Motor neuron (in vitro differentiated cells): ENCODE data around the gene AHRR. TPM values are rescaled to one million over a fixed set of nuclear protein-coding genes. Genes with fewer than 3 reads are reported as not detected.
A peak's percentile ranks its signal among the peaks of the same experiment; 100 is the strongest.

Experiments used
- ATAC-seq, 8 experiments: fragments of 200-7000 bp; cut with Tn5 transposase; replicated peaks in 6 of 8; 2 replicates each; pipeline ENCODE4 v1.8.0; 2021; ENCODE audit warnings: mild to moderate bottlenecking in 8 of 8, moderate library complexity in 8 of 8
- H3K27ac ChIP-seq, 2 donors: fragments of 250-450 bp; sonication (Bioruptor Pico); 2 replicates each; pipeline ENCODE4 v1.9.0; 2021; ENCODE audit warnings: antibody characterized with exemption in 2 of 2, mild to moderate bottlenecking in 2 of 2, moderate library complexity in 1 of 2
- H3K4me1 ChIP-seq, 2 donors: fragments of 250-450 bp; sonication (Bioruptor Pico); replicated peaks in 1 of 2; 2 replicates each; pipeline ENCODE4 v1.6.1; 2021; ENCODE audit warnings: antibody characterized with exemption in 2 of 2, mild to moderate bottlenecking in 2 of 2, moderate library complexity in 1 of 2
- H3K4me3 ChIP-seq, 5 donors: fragments of 250-450 bp; sonication (Bioruptor Pico); 2 replicates each; pipeline ENCODE4 v1.9.0; 2021; ENCODE audit warnings: antibody characterized with exemption in 5 of 5, mild to moderate bottlenecking in 5 of 5, moderate library complexity in 4 of 5
- WGBS, 10 experiments: fragments of 450-650 bp; shearing (Covaris generic); methylation state at CpG; one replicate each; pipeline ENCODE4 v1.0.0; 2022; 5-methylcytosine and 5-hydroxymethylcytosine counted together
- in situ Hi-C, 9 experiments: fragments of 400-800 bp; cut with MboI; loops; one replicate each; pipeline ENCODE4 v1.15.0; 2021; ENCODE audit warnings: low sequenced_read_pairs in 9 of 9, low pct_unique_long_range_greater_than_20kb in 2 of 9; ENCODE audit not compliant: unreplicated experiment in 9 of 9
- total RNA-seq, 8 experiments: library from RNA; unstranded; fragments of 300-600 nt; gene quantifications; 2 replicates each; pipeline versions ENCODE4 v1.2.3 to v1.2.4, GENCODE V29; 2022

The AHRR gene
- total RNA-seq, 8 experiments from 2014 or later, result 1.1 to 24.0 (median 1.6) TPM

DNA sequence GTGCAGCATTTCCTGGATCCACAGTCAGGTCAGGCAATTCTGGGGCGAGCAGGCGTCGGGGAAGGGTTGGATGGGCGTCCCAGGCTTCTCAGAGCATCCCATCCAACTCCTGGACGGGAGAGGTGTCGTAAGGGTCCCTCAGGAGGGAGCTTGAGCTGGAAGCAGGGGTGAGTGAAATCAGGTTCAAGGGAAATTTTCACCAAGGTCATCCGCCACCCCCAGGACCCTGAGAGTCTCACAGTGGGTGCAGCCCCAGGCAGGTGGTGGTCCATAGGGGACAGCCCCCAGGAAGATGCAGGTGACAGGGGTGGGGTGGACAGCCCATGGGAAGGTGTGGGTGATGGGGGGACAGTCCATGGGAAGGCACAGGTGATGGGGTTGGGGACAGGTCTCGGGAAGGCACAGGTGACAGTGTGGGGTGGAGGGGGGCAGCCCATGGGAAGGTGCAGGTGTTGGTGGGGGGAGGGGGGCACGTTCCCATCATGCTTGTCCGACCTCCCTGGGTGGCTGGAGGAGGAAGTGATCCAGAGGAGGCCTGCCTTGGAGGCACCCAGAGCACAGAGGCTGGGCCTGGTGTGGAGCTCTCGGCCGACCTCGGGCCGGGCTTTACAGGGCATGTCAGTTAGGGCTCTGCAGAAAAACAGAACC, 48.9 kb downstream of the AHRR start:
- in situ Hi-C loops, result no loop called here
- WGBS, 10 experiments, result 97% methylated on average over 5 to 6 of the region's 14 CpGs; no CpG with 5 or more reads in 8 of the 10 experiments
- peaks cover 26 to 40% of the 10 kb centered on the region in 2 donors for H3K4me1 ChIP-seq
- no peak for ATAC-seq
- no peak overlapping the region for H3K4me3 ChIP-seq
- H3K27ac ChIP-seq, result no peak overlapping the region

DNA sequence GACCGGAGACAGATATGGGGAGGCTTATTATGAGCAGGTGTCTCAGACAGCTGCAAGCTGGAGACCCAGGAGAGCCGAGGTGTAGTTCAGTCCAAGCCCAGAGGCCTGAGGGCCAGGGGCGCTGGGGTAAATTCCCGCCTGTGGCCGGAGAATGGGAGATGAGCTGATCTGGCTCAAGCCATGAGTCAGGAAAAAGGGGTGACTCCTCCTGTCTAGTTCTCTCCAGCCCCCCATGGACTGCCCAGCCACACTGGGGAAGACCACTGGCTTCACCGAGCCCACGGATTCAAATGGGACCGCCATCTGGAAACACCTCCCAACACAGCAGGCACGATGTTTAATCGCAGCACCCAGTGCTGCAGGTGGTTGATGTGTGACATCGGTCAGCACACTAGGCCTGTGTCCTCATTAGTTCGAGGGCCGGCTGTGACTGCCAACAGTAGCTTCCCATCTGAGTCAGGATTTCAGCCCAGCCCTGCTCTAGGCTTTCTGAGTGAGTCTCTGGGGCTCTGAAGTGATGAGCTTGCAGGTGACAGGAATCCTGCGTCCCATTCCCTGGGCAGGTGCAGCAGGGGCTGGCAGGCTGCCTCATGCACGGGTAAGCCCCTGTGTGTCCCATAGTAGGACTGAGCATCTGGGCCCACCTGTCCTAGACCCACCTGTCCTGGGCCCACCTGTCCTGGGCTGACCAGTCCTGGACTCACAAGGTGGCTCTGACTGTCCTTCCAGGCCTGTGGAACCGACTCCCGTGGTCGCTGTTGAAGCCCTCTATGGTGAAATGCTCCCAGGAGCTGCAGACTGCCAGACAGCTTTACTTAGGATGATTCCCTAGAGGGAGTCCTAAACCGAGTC, 49.7 kb downstream of the AHRR start:
- Histone ChIP-seq H3K27ac (no peak overlapping the region), H3K4me3 (no peak overlapping the region), H3K4me1 (peaks cover 26 to 40% of the 10 kb centered on the region in 2 donors)
- WGBS, 10 experiments, result 0 to 96% (median 80%) methylated on average over 1 to 8 of the region's 19 CpGs; no CpG with 5 or more reads in 5 of the 10 experiments
- ATAC-seq, result peak in 1 of 8 experiments; percentile 11
- in situ Hi-C loops, result no loop called here

DNA sequence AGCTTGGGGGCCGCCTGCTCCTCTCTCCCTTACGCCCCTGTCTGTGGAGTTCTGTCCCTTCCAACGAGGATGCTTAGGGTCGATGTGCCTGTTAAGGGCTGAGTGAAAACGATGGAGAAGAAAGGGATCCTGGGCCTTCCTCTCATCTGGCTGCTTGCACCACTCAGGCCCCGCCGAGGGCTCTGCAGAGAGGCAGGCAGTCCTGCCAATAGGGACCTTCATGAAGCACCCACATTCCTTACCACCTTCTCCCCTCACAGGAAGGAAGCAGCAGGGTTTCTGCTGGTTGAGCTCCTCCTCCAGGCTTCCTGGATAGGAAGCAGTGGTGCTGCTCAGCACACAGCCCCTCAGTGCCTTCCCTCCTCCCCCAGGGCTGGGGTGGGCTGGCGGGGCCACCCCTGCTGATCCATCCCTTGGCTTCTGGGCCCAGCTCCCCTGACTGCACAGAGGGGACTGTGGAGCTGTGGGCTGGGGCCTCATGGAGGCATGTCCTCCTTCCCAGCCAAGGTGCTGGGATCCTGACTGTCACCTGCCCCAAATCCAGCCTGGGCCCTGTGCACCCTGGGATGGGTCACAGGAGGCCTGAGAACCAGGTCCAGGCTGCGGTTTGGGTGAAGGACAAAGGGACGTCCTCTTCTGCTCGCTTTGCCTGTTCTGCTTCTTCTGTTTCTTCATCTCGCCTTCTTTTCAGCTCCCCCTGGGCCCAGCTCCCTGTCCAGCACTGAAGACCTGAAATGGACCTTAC, 50.5 kb downstream of the AHRR start:
- Histone ChIP-seq H3K4me3 (no peak overlapping the region), H3K4me1 (peaks cover 26 to 40% of the 10 kb centered on the region in 2 donors), H3K27ac (no peak overlapping the region)
- in situ Hi-C loops, result no loop called here
- ATAC-seq, result no peak
- WGBS, 10 experiments, result 80 to 100% (median 91%) methylated on average over 1 to 3 of the region's 12 CpGs; no CpG with 5 or more reads in 6 of the 10 experiments

DNA sequence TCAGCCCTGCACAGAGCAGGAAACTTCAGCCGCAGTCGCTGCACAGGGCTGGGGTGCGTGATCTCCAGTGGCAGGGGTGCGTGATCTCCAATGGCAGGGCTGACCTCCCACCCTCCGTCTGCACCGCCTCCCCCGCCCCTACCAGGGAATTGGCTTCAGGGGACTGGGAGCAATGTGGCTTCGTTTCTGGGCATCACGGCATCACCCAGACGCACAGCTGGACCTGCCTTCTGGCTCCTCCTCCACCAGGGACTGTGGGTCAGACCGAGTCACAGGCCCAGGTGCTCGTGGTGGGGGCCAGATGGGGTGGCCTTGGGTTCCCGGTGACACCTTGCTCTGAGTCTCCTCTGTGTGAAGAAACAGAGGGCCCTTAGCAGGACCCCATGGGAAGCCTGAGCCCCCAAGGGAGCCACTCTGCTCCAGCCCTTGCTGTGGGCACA, 51.1 kb downstream of the AHRR start:
- no peak overlapping the region for H3K27ac ChIP-seq
- H3K4me1 ChIP-seq, result peaks cover 26 to 40% of the 10 kb centered on the region in 2 donors
- no peak for ATAC-seq
- in situ Hi-C loops, result no loop called here
- WGBS, 10 experiments, result 72 to 90% methylated on average over 2 to 3 of the region's 13 CpGs; no CpG with 5 or more reads in 8 of the 10 experiments
- H3K4me3 ChIP-seq, result no peak overlapping the region

DNA sequence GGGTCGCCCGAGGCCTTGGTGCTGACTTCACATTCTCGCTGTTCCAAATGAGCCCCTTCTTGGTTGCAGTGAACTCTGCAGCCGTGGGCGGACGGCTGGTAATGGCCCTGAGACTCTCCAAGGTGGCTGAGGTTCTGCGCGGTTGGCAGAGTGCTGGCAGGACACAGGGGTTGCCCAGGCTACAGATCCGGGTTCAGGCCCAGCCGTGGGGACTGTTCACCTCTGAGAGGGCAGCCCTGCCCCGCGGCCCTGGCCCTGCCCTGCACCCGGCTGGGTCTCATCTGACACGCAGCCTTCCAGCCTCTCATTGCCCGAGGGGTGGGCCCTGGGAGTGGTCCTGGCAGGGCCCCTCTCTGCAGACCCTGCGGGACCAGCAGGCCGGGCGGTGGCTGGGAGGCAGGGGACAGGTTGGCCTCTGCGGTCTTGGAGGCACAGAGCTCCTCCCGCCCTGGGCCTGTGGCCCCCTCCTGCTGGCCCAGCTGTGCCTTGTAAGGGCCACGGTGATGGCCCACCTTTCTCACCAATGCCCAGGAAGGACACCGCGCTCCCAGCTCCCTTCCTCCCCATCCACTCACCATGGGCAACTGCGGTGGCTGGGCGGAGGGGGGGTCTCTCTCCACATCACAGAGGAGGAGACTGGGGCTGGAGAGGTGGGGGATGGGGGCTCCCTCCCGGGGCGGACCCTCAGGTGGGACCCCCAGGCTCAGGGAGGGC, 51.6 kb downstream of the AHRR start:
- Histone ChIP-seq H3K4me1 (peaks cover 26 to 40% of the 10 kb centered on the region in 2 donors), H3K4me3 (peak overlapping the region; percentile 10 to 20 (median 12)), H3K27ac (no peak overlapping the region)
- peak in 7 of 8 experiments; percentile 7 to 78 (median 70) for ATAC-seq
- in situ Hi-C loops, result no loop called here
- WGBS, 10 experiments, result 46 to 100% (median 60%) methylated on average over 1 to 4 of the region's 27 CpGs; no CpG with 5 or more reads in 7 of the 10 experiments

DNA sequence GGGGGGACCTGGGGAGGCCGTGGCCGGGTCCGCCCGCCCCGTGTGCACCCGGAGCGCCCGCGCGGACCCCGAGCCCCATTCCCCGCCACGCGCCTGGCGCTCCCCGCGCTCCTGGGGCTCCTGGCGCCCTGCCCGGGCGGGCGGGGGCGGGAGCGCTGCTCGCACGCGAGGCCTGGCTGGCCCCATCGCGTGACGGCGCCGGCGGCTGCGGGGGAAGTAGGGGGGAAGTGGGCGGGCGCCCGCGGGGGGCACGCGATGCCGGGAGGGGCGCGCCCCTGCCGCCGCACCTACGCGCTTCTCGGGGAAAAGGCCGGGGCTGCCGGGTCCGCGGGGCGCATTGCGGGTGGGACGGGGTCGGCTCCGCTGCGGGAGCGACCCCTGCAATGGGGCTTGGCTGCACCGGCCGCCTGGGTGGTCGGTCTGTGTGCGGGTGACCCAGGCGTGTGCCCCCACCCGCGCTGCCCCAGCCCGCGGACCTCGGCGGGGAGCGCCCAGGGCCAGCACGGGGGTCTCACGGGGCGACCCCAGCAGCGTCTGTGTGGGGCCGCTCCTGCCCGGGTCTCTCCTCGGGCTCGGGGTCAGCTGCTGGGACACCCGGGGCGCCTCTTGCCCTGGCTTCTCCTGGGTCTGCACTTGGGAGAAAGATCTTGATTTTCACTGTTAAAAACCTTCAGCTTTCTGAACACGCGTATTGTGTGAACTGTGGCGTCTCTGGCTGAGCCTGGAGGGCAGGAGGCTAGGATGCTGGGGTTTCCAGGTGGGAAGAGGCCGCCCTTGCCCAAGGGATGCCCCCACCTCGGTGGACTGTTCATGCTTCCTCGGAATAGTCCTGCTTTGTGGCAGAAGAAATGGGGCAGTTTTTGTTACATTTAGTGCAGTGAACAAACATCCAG, 52.4 kb downstream of the AHRR start:
- Histone ChIP-seq H3K27ac (peak overlapping the region in 1 of 2 donors; percentile 43), H3K4me3 (peak overlapping the region; percentile 10 to 20 (median 12))
- ATAC-seq, result peak; percentile 61 to 88 (median 80)

DNA sequence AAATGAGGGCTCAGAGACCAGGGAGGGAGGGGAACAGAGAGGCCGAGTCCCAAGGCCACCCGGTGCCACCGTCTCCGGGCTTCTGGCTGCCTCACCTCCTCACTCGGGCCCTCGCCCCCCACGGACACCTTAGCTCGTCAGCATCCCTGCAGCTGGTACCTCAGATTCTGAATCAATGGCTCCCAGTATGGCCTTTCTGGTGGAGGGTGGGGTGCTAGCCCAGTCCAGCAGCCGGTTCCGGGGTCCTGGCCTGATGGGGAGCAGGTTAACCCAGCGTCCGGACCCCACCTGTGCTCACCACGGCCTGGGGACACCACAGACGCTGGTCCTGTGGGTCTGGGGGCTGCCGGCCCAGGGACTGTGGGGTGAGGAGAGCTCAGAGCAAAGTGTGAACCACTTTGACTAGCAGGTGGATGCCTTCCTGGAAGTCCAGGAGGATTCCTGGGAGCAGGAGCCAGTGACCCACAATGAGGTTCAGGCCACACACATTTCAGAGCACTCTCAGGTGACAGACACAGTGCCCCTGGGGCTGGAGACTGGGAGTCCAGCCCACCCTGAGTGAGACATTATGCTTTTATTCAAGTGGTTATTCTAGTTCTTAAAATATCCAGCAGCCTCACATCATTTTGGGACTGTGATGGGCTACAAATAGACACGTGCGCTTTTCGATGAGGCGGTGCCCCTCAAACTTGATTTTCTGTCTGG, 53.3 kb downstream of the AHRR start:
- 40 to 100% (median 65%) methylated on average over 1 to 2 of the region's 19 CpGs; no CpG with 5 or more reads in 6 of the 10 experiments for WGBS, 10 experiments
- Histone ChIP-seq H3K27ac (no peak overlapping the region), H3K4me3 (no peak overlapping the region), H3K4me1 (peaks cover 26 to 40% of the 10 kb centered on the region in 2 donors)
- in situ Hi-C loops, result no loop called here
- no peak for ATAC-seq

More for the DNA sequence above, 52.4 kb downstream of the AHRR start:
- H3K4me1 ChIP-seq, result peaks cover 26 to 40% of the 10 kb centered on the region in 2 donors
- 20 to 100% (median 67%) methylated on average over 2 to 3 of the region's 86 CpGs; no CpG with 5 or more reads in 7 of the 10 experiments for WGBS, 10 experiments
- in situ Hi-C loops, result no loop called here

DNA sequence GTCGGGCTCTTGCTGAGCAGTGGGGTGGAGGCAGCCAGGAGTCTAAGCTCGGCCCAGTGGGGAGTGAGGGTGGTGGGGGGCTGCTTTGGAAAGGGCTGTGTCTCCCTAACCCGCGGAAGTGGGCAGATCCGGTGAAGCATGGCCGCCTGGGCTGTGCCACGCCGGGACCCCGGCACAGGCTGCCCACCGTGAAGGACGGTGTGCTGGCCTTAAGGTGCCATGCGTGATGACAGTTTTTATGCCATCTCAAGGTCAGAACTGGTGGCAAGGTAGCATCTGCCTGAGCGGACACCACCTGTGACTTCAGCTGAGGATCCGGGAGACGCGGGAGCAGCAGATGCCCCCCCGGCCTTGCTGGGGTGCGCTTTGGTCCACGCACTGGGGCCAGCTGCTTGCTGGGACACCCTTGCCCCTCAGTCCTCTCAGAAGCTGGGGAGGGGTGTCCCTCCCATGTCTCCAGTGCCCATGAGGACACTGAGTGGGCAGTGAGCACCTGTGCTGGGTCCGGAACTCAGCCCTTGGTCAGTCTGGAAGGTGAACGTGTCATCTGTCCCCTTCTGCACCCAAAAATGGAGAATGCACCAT, 53.9 kb downstream of the AHRR start:
- H3K4me1 ChIP-seq, result peaks cover 26 to 40% of the 10 kb centered on the region in 2 donors
- no peak overlapping the region for H3K27ac ChIP-seq
- 67 to 96% methylated on average over 2 to 5 of the region's 21 CpGs; no CpG with 5 or more reads in 8 of the 10 experiments for WGBS, 10 experiments
- ATAC-seq, result no peak
- no peak overlapping the region for H3K4me3 ChIP-seq
- in situ Hi-C loops, result no loop called here

DNA sequence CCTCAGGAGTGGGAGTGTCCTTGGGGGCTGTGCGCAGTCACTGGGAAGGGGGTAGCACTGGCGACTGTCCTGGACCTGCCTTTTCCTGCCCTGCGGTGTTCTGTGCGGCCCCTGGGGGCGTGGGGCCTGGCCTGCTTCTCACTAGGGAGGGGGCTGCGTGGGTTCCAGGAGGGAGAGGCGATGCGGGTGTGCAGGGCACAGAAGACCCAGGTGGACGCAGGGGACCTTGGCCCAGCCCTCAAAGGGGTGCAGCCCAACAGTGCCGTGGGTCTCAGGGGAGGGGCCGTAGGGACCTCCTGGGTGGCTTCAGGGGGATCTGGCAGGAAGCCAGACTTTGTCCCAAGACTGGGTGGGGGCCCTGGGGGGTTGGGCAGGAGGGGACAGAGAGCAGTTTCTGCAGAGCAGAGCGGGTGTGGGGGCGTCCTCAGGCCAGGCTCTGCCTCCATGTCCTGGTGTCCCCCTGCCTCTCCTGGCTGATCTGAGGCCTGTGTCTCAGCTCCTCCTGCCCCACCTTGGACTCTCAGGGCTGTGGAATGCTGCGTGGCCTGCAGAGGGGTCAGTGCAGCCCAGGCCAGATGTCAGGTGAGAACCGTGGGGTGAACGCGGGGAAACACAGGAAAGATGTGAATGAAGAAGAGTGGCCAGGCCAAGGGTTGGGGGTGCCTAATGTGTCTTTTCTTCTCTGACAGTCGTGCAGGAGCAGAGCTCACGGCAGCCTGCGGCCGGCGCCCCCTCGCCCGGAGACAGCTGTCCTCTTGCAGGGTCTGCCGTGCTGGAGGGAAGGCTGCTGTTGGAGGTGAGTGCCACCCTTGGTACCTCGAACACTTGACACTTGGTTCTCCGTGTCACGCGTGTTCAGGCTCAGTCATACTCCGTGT, 54.6 kb downstream of the AHRR start:
- ATAC-seq, result no peak
- in situ Hi-C loops, result no loop called here
- Histone ChIP-seq H3K4me1 (peaks cover 26 to 38% of the 10 kb centered on the region in 2 donors), H3K27ac (no peak overlapping the region), H3K4me3 (no peak overlapping the region)
- 74 to 100% (median 87%) methylated on average over 1 to 7 of the region's 30 CpGs; no CpG with 5 or more reads in 3 of the 10 experiments for WGBS, 10 experiments

DNA sequence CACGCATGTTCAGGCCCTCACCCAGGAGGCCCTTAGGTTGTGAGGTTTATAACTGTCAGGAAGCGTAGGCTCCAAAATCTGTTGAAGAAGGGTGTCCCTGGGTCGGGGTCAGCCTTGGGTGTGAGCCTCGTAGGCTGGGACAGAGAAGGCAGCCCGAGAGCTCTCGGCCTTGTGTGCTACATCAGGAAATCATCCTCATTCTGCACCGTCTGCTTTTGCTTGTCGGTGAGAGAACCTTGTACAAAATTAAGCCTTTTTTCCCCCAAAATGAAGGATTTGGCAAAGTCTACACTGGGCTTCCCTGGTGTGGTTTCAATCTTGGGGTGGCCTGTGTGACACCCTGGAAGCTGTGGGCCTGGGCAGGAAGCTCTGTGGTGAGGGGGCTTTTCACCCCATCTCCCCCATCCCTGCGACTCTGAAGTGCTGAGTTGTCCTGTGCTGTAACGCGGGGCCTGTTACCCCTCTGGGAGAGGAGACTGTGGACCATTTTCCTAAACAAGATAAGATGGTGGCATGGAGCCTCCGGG, 55.3 kb downstream of the AHRR start:
- no peak overlapping the region for H3K27ac ChIP-seq
- peaks cover 23 to 33% of the 10 kb centered on the region in 2 donors for H3K4me1 ChIP-seq
- H3K4me3 ChIP-seq, result no peak overlapping the region
- ATAC-seq, result no peak
- in situ Hi-C loops, result no loop called here
- 80 to 100% (median 93%) methylated on average over 1 to 6 of the region's 12 CpGs; no CpG with 5 or more reads in 3 of the 10 experiments for whole genome bisulfite sequencing, 10 experiments
